H9 (cell line): ENCODE results near the gene SFTPB. TPM values are rescaled to one million over a fixed set of nuclear protein-coding genes. Genes with fewer than 3 reads are reported as not detected.

Source experiments
- DNase-seq: peaks from one replicate; pipeline ENCODE4 v3.0.0-alpha.2; 2017
- H2AFZ ChIP-seq: one replicate; pipeline ENCODE4 v1.6.1; 2013; ENCODE audit warnings: mild to moderate bottlenecking, low read length, control low read depth, moderate library complexity
- H2AK5ac ChIP-seq: 2 replicates; pipeline ENCODE4 v1.6.1; 2013; ENCODE audit warnings: low read length, control low read depth, mixed read lengths; ENCODE audit not compliant: insufficient read length
- H2BK120ac ChIP-seq: one replicate; pipeline ENCODE4 v1.6.1; 2013; ENCODE audit warnings: low read depth, mild to moderate bottlenecking, low read length, control low read depth, inconsistent platforms; ENCODE audit not compliant: poor library complexity, severe bottlenecking
- H2BK12ac ChIP-seq: 2 replicates; pipeline ENCODE4 v1.6.1; 2013; ENCODE audit warnings: low read length, control low read depth, mixed read lengths, low read depth; ENCODE audit not compliant: insufficient read length
- H2BK15ac ChIP-seq: 2 replicates; pipeline ENCODE4 v1.6.1; 2013; ENCODE audit warnings: low read depth, low read length, control low read depth
- H2BK20ac ChIP-seq: one replicate; pipeline ENCODE4 v1.6.1; 2013; ENCODE audit warnings: low read depth, mild to moderate bottlenecking, low read length, control low read depth, inconsistent platforms; ENCODE audit not compliant: poor library complexity, severe bottlenecking
- H2BK5ac ChIP-seq: 2 replicates; pipeline ENCODE4 v1.6.1; 2013; ENCODE audit warnings: low read length, control low read depth, mixed read lengths; ENCODE audit not compliant: insufficient read length
- H3K14ac ChIP-seq: 2 replicates; pipeline ENCODE4 v1.6.1; 2013; ENCODE audit warnings: low read length, control low read depth; ENCODE audit not compliant: insufficient read depth
- H3K18ac ChIP-seq: 2 replicates; pipeline ENCODE4 v1.6.1; 2013; ENCODE audit warnings: low read depth, mild to moderate bottlenecking, mixed read lengths, low read length, control low read depth; ENCODE audit not compliant: insufficient read length
- H3K23ac ChIP-seq: 2 replicates; pipeline ENCODE4 v1.6.1; 2013; ENCODE audit warnings: low read length, control low read depth, mixed read lengths, low read depth; ENCODE audit not compliant: insufficient read length
- H3K23me2 ChIP-seq: 2 replicates; pipeline ENCODE4 v1.6.1; 2013; ENCODE audit warnings: low read depth, mild to moderate bottlenecking, mixed read lengths, low read length, control low read depth; ENCODE audit not compliant: insufficient read length, poor library complexity, severe bottlenecking
- H3K27ac ChIP-seq: 2 replicates; pipeline ENCODE4 v1.5.1; 2013; ENCODE audit warnings: low read length, control low read depth, mixed read lengths, low read depth; ENCODE audit not compliant: insufficient read length
- H3K27me3 ChIP-seq: 2 replicates; pipeline ENCODE4 v1.6.1; 2013; ENCODE audit warnings: low read length, control low read depth, inconsistent platforms; ENCODE audit not compliant: insufficient read depth
- H3K4ac ChIP-seq: 2 replicates; pipeline ENCODE4 v1.6.1; 2013; ENCODE audit warnings: low read depth, mild to moderate bottlenecking, control low read depth, inconsistent platforms, low read length, moderate library complexity
- H3K4me1 ChIP-seq: 2 replicates; pipeline ENCODE4 v1.6.1; 2013; ENCODE audit warnings: low read length, control low read depth, inconsistent platforms; ENCODE audit not compliant: insufficient read depth
- H3K4me2 ChIP-seq: 2 replicates; pipeline ENCODE4 v1.6.1; 2013; ENCODE audit warnings: low read length, control low read depth, mixed read lengths; ENCODE audit not compliant: insufficient read length, insufficient read depth
- H3K56ac ChIP-seq: 2 replicates; pipeline ENCODE4 v1.6.1; 2013; ENCODE audit warnings: low read depth, mild to moderate bottlenecking, mixed read lengths, low read length, control low read depth; ENCODE audit not compliant: insufficient read length
- H3K79me1 ChIP-seq: 2 replicates; pipeline ENCODE4 v1.6.1; 2013; ENCODE audit warnings: low read depth, mild to moderate bottlenecking, moderate library complexity, low read length, control low read depth, inconsistent platforms; ENCODE audit not compliant: insufficient read depth, poor library complexity, severe bottlenecking
- H3K79me2 ChIP-seq: 2 replicates; pipeline ENCODE4 v1.6.1; 2013; ENCODE audit warnings: low read length, control low read depth, inconsistent platforms; ENCODE audit not compliant: insufficient read depth
- H3K9ac ChIP-seq: 2 replicates; pipeline ENCODE4 v1.6.1; 2013; ENCODE audit warnings: low read length, control low read depth, mixed read lengths; ENCODE audit not compliant: insufficient read length; ENCODE audit errors: extremely low read depth
- H3K9me3 ChIP-seq: one replicate; pipeline ENCODE4 v1.6.1; 2013; ENCODE audit warnings: low read depth, low read length, inconsistent platforms; ENCODE audit not compliant: control insufficient read depth
- H3T11ph ChIP-seq: one replicate; pipeline ENCODE4 v1.6.1; 2013; ENCODE audit warnings: mild to moderate bottlenecking, low read length, control low read depth, inconsistent platforms
- H4K20me1 ChIP-seq: one replicate; pipeline ENCODE4 v1.6.1; 2013; ENCODE audit not compliant: control insufficient read depth, insufficient read length, insufficient read depth
- H4K5ac ChIP-seq: 2 replicates; pipeline ENCODE4 v1.6.1; 2013; ENCODE audit warnings: low read depth, mild to moderate bottlenecking, mixed read lengths, low read length, control low read depth; ENCODE audit not compliant: insufficient read length
- H4K8ac ChIP-seq: replicated peaks from 2 replicates; pipeline ENCODE4 v1.6.1; 2013; ENCODE audit warnings: low read length, control low read depth, mixed read lengths, low read depth; ENCODE audit not compliant: insufficient read length
- H4K91ac ChIP-seq: 2 replicates; pipeline ENCODE4 v1.6.1; 2013; ENCODE audit warnings: low read depth, mild to moderate bottlenecking, moderate library complexity, mixed read lengths, low read length, control low read depth; ENCODE audit not compliant: insufficient read length
- H3K27ac Mint-ChIP-seq, 3 experiments: 2 replicates in 2 of 3; 3 replicates in 1 of 3; pipeline ENCODE4 v1.8.0; 2020 to 2021; ENCODE audit warnings: mixed read lengths in 3 of 3, mild to moderate bottlenecking in 1 of 3, moderate library complexity in 1 of 3
- H3K27me3 Mint-ChIP-seq: 2 replicates; pipeline ENCODE4 v1.8.0; 2021; ENCODE audit warnings: low read depth, mild to moderate bottlenecking, moderate library complexity, mixed read lengths
- H3K36me3 Mint-ChIP-seq, 3 experiments: 2 replicates in 2 of 3; 3 replicates in 1 of 3; pipeline ENCODE4 v1.8.0; 2020 to 2021; ENCODE audit warnings: low read depth in 3 of 3, mixed read lengths in 3 of 3; ENCODE audit not compliant: insufficient read depth in 1 of 3
- H3K4me1 Mint-ChIP-seq, 2 experiments: 2 replicates each; pipeline ENCODE4 v1.8.0; 2020; ENCODE audit warnings: mixed read lengths in 2 of 2
- H3K4me3 Mint-ChIP-seq, 2 experiments: 2 replicates in 1 of 2; 3 replicates in 1 of 2; pipeline ENCODE4 v1.8.0; 2020 to 2021; ENCODE audit warnings: mild to moderate bottlenecking in 2 of 2, mixed read lengths in 2 of 2, moderate library complexity in 1 of 2
- H3K9me3 Mint-ChIP-seq, 2 experiments: 2 replicates in 1 of 2; 3 replicates in 1 of 2; pipeline ENCODE4 v1.8.0; 2020; ENCODE audit warnings: mild to moderate bottlenecking in 2 of 2, mixed read lengths in 2 of 2, moderate library complexity in 1 of 2
- WGBS: extraction: QIAGEN DNeasy Blood & Tissue Kit; methylation state at CpG from one replicate; pipeline ENCODE4 v1.1.7; 2013; ENCODE audit warnings: missing lambda C conversion rate, low lambda C conversion rate, mixed read lengths; ENCODE audit not compliant: insufficient read length; ENCODE audit errors: extremely low coverage; 5-methylcytosine and 5-hydroxymethylcytosine counted together
- total RNA-seq: library from RNA; stranded (reverse); gene quantifications from 2 replicates; pipeline ENCODE4 v1.2.1, GENCODE V29; 2021
- TF ChIP-seq, protein P1 (sequence below): fragments of 200-600 bp; sonication (generic); conservative IDR thresholded peaks from 3 replicates; pipeline ENCODE4 v1.8.0; 2021; ENCODE audit warnings: antibody characterized with exemption, mild to moderate bottlenecking

Gene SFTPB
- total RNA-seq, 1 experiment from 2014 or later = not detected

DNA sequence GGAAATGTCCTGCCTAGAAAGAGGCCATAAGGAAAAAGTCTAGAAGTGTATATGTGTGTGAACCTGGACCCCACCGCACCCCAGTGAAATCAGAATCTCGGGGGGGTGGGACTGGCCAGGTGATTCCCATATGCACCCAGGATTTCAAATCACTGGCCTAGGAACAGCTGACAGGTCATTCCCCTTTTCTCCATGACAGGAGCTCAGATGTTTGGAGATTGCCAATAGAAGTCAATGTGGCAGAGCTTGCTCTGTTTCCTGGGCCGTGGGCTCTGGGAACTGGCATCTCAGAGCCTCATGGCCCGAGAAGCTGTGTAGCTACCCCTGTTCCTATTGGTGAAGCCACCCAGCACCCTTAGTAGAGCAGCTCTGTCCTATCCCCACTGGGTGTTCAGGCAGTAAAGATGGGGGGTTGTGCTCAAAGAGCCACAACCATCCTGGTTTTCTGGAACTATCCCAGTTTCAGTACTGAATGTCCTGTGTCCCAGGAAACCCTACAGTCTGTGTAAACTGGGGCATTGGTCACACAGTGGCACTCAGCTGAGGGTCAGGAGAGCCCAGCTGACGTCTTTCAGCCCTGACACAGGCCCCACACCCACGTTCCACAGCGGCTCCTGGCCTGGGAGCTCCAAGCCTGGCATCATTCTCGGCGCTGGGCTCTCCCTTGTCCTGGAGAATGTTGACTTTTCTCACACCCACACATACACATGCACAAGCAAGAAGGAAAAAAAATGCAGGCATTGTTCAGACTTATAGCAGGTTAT is 45.0 kb upstream of the SFTPB start:
- Histone ChIP-seq H3K14ac (no peak overlapping the region), H2AFZ (no peak overlapping the region), H3K79me1 (no peaks in the 10 kb centered on the region), H2BK15ac (no peak overlapping the region), H3K4me1 (no peaks in the 10 kb centered on the region), H4K5ac (no peak overlapping the region), H2BK120ac (no peak overlapping the region), H4K91ac (no peak overlapping the region), H3K4me2 (no peak overlapping the region), H3K23me2 (no peaks in the 10 kb centered on the region), H3K9ac (no peak overlapping the region), H2BK5ac (no peak overlapping the region), H3K4ac (no peak overlapping the region), H2AK5ac (no peak overlapping the region), H3K27me3 (peaks cover 3% of the 10 kb centered on the region; the same call in 1 of the 2 replicates), H3K56ac (no peak overlapping the region), H2BK20ac (no peak overlapping the region), H2BK12ac (no peak overlapping the region), H3K23ac (no peak overlapping the region), H3T11ph (no peak overlapping the region), H3K9me3 (no peaks in the 10 kb centered on the region), H4K20me1 (no peaks in the 10 kb centered on the region), H3K27ac (no peak overlapping the region), H3K18ac (no peak overlapping the region), H4K8ac (no peak overlapping the region), H3K79me2 (no peaks in the 10 kb centered on the region)
- H3K27ac Mint-ChIP-seq = no peak overlapping the region; a peak in 1 of 7 replicates
- H3K36me3 Mint-ChIP-seq = no peaks in the 10 kb centered on the region
- TF ChIP-seq, protein P1, sequence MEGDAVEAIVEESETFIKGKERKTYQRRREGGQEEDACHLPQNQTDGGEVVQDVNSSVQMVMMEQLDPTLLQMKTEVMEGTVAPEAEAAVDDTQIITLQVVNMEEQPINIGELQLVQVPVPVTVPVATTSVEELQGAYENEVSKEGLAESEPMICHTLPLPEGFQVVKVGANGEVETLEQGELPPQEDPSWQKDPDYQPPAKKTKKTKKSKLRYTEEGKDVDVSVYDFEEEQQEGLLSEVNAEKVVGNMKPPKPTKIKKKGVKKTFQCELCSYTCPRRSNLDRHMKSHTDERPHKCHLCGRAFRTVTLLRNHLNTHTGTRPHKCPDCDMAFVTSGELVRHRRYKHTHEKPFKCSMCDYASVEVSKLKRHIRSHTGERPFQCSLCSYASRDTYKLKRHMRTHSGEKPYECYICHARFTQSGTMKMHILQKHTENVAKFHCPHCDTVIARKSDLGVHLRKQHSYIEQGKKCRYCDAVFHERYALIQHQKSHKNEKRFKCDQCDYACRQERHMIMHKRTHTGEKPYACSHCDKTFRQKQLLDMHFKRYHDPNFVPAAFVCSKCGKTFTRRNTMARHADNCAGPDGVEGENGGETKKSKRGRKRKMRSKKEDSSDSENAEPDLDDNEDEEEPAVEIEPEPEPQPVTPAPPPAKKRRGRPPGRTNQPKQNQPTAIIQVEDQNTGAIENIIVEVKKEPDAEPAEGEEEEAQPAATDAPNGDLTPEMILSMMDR = no peak
- no peak for DNase-seq
- no CpG with 5 or more reads among the region's 9 CpGs for WGBS
- peaks cover 16% of the 10 kb centered on the region for H3K27me3 Mint-ChIP-seq
- no peaks in the 10 kb centered on the region; a peak in 1 of 5 replicates for H3K9me3 Mint-ChIP-seq
- peaks cover 5 to 13% of the 10 kb centered on the region in 2 experiments for H3K4me1 Mint-ChIP-seq
- no peak overlapping the region for H3K4me3 Mint-ChIP-seq
